GM19438 (cell line): Measurements from ENCODE around the gene WDTC1.
A peak's percentile ranks its signal among the peaks of the same experiment; 100 is the strongest.

Experiments used
- ATAC-seq: cut with Tn5 transposase; IDR thresholded peaks from one replicate; pipeline ENCODE4 v1.9.1; 2021; ENCODE audit warnings: low read depth; ENCODE audit not compliant: unreplicated experiment

WDTC1 gene

GRCh38 chr1:27300341-27301051 lies 66.1 kb downstream of the WDTC1 start:
- ATAC-seq, result no peak

DNA sequence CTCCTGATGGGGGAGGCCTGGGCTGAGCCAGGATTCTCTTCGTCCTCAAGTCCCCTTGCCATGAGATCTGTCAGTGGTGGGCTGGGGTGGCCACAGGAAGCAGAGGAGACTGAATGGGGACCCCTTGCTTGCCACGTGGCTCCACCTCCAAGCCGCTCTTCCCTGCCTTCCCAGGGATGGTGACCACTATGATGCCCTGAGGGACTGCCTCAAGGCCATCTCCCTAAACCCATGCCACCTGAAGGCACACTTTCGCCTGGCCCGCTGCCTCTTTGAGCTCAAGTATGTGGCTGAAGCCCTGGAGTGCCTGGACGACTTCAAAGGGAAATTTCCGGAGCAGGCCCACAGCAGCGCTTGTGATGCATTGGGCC lies 66.6 kb downstream of the WDTC1 start:
- no peak for ATAC-seq

DNA sequence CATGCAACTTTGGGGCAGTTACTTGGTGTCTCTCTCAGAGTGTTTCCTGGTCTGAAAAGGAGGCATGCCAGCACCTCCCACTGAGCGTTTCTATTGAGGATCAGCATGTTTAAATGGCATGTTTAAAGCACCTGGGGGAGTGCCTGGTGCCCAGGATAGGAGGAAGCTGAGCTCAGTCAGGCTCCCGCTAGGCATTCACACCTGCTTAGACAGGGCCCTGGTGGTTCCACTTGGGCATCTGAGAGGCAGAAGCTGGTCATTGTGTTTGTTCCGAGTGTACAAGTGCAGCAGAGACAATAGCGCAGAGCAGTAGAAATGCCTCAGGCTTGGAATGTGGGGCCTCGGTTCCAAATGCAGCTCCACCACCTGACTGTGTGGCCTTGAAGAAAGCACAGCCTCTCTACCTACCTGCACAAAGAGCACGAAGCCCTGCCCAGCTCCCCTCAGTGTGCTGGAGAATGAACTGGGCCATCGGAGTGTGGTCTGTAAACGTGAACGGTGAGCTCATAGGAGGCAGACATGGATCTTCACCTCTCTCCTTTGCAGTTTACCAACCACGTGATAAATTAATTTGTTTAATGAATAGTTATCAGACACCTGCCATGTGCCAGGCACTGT lies 67.3 kb downstream of the WDTC1 start:
- ATAC-seq, result no peak

DNA sequence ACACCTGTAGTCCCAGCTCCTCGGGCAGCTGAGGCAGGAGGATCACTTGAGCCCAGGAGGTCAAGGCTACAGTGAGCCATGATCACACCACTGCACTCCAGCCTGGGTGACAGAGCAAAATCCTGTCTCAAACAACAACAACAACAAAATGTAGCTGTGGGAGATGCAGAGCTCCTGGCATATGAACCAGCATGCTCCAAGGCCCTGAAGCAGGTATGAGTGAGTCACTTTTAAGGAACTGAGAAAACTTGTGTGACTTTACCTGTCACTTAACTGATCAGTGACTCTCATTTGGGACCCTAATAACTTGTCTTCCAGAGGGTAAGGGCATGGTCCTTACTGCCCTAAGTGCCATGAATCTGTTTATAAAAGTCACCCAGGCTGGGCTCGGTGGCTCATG lies 68.2 kb downstream of the WDTC1 start:
- no peak for ATAC-seq

GRCh38 chr1:27303509-27303908 lies 69.1 kb downstream of the WDTC1 start:
- ATAC-seq, result no peak

DNA sequence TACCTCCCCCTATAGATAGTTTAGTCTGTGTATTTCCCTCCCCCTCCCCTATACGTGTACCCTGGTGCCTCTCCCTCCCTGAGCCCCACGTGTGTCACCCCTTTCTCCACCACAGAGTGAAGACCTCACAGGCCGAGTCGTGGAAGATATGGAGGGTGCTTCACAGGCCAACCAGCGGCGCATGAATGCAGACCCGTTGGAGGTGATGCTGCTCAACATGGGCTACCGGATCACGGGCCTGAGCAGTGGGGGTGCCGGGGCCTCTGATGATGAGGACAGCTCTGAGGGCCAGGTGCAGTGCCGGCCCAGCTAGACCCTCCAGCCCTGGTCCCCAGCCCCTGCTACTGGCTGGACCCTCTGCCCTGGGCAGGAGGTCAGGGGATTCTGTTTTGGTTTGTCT lies 71.6 kb downstream of the WDTC1 start:
- no peak for ATAC-seq

DNA sequence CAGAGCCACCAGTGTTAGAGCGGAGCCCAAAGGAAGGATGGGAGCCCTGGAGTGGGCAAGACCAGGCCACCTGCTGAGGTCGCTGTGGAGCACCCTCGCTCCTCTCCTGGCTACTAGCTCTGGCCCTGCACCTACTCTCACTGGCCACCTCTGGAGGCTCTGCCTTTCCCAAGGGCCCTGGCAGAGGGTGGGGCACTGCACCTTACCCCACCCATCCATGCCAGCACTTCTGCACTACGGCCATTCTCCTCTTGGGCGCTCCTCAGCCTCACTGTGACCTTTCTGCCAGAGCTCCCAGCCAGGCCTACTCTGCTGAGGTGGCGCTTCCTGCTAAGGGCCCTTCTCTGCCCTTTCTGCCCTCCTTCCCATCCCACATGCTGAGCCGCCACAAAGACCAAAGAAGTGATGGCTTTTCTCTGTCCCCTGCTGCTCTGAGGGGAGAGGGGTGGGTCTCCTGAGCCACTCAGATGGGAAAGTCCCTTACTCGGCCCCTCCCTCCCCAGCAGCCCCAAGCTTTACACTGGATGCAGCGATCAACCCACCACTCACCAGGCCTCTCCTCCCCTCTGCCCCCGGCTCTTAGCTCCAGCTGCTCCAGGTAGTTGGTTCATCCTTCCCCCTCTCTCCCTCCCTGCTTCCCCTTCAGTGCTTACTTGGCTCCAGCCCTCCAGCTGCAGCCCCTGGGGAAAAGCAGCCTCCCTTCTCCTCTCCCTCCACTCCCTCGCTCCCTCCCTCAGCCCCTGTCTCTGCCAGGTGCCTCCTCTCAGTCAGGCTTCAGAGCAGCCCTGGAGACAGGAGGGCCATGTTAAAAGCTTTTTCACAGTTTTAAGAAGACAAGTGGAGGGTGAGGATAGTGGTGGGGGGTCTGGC lies 72.7 kb downstream of the WDTC1 start:
- no peak for ATAC-seq

DNA sequence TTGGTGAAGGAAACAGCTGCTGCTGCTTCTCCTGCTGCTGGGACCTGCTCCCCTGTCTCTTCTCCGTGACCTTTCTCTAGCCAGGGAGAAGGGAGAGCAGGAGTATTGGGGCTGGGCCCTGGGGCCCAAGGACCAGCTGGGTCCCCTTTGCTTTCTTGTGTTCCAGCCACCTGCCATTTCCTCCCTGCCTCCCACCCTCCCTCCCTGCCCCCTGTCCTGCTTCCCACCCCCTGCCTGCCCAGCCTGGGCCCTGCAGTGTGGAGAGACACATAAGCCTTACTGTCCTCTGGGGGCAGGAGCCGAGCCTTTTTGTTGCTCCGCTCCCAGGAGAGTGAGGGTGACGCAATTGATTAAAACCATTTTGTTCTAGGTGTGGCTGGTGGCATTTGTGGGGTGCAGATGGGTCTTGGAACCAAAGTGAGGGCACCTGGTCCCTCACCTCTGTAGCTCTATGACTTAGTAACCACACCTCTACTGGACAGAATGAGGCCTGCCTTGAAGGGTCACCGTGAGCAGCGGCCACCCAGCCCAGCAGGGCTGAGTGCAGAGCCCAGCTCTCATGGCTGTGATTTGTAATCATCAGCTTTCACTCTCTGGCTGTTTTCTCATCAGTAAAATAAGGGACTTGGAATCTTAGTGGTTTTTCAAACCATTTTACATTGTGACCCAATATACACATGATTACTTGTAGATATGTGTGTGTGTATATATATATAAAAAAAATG lies 73.6 kb downstream of the WDTC1 start:
- ATAC-seq, result no peak

- ATAC-seq, result no peak
Observed at GRCh38 chr1:27314169-27314568, 79.7 kb downstream of the WDTC1 start.

DNA sequence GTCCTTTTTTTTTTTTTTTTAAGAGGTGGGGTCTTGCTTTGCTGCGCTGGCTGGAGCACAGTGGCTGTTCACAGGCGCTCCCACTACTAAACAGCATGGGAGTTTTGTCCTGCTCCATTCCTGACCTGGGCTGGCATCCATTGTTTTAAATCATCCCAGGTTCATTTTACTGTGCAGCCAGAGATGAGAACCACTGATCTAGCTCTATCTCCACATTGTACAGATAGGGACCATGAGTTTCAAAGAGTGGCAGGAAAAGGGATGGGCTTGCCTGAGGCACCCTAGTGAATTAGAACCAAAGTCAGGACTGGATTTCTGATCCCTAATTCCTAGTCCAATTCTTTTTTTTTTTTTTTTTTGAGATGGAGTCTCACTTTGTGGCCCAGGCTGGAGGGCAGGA lies 80.3 kb downstream of the WDTC1 start:
- ATAC-seq, result no peak

GRCh38 chr1:27316860-27317259 lies 82.4 kb downstream of the WDTC1 start:
- no peak for ATAC-seq

DNA sequence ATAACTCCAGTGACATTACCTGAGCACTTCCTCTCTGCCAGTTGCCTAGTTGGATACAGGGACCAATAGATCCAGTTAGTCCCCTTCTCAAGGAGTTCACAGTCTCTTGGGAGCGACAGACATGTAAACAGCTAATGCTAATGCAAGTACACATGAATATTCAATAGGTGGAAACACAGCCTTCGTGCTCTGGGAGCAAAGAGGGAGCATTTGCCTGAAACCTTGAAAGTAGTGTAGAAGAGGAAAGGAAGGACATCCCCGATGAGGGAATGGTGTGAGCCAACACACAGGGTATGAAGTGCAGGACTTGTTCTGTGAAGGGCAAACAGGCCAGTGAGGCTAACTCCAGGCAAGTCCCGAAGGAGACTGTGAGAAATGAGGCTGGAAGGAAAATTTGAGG lies 83.7 kb downstream of the WDTC1 start:
- no peak for ATAC-seq

- no peak for ATAC-seq
Observed at GRCh38 chr1:27318596-27318995, 84.2 kb downstream of the WDTC1 start.

GRCh38 chr1:27321813-27322568 lies 87.6 kb downstream of the WDTC1 start, which contains the start of gene TMEM222:
TMEM222 (plus strand) TSS chr1:27322163; CDS start chr1:27322198, 35 bp downstream.
- ATAC-seq, result peak; percentile 92

GRCh38 chr1:27322569-27323240 lies 88.3 kb downstream of the WDTC1 start:
- peak; percentile 12 for ATAC-seq

DNA sequence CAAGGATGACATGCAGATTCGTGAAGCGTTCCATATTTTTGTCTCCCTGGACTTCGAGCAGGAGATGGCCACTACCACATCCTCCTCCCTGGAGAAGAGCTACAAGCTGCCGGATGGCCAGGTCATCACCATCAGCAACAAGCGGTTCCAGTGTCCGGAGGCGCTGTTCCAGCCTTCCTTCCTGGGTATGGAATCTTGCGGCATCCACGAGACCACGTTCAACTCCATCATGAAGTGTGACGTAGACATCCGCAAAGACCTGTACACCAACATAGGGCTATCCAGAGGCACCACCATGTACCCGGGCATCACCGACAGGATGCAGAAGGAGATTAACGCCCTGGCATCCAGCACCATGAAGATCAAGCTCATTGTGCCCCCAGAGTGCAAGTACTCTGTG lies 90.9 kb downstream of the WDTC1 start:
- ATAC-seq, result no peak

DNA sequence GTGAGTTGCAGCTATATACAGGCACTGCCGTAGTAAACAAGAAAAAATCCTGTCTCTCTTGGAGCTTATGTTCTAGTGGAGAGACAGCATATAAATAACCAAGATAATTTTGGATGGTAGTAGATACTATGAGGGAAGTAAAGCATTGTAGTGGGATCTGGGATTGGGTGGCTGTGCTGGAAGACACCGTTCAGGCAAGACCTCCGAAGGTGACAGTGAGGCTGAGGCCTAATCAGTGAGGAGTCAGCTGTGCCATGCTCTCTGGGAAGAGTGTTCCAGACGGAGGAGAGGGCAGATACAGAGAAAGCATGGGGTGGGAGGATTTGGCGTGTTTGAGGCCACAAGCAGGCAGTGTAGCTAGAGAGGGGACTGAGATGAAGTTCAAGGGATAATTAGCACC lies 93.5 kb downstream of the WDTC1 start:
- no peak for ATAC-seq

GRCh38 chr1:27330786-27331185 lies 96.4 kb downstream of the WDTC1 start:
- no peak for ATAC-seq

GRCh38 chr1:27331426-27331825 lies 97.0 kb downstream of the WDTC1 start:
- ATAC-seq, result no peak

GRCh38 chr1:27331922-27332321 lies 97.5 kb downstream of the WDTC1 start:
- ATAC-seq, result no peak
